ENCODE data around the gene ZFYVE16.
"Not testable (repeated sequence)": the region's sequence is repeated elsewhere in the genome, so short reads cannot be mapped to it uniquely, and the experiment has no call there.

The ZFYVE16 gene

GRCh38 chr5:80411589-80412219, 3.8 kb downstream of the ZFYVE16 start:
- no peak for FAIRE-seq

- FAIRE-seq = no peak
Measured at GRCh38 chr5:80414113-80414512, 6.2 kb downstream of the ZFYVE16 start.

GRCh38 chr5:80417973-80418372, 10.1 kb downstream of the ZFYVE16 start:
- FAIRE-seq = no peak

DNA sequence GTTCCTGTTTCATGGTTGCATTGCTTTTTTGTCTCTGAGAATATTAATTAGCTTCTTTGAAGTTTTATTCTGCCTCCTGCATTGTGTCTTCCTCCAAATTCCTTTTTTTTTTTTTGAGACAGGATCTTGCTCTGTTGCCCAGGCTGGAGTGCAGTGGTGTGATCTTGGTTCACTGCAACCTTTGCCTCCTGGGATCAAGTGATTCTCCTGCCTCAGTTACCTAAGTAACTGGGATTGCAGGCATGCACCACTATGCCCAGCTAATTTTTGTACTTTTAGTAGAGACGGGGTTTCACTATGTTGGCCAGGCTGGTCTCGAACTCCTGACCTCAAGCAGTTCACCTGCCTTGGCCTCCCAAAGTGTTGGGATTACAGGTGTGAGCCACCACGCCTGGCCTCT, 16.5 kb downstream of the ZFYVE16 start:
- not testable (repeated sequence) for FAIRE-seq

- FAIRE-seq = no peak
Measured at GRCh38 chr5:80435476-80435875, 27.6 kb downstream of the ZFYVE16 start.

GRCh38 chr5:80437326-80437725, 29.5 kb downstream of the ZFYVE16 start:
- no peak for FAIRE-seq

DNA sequence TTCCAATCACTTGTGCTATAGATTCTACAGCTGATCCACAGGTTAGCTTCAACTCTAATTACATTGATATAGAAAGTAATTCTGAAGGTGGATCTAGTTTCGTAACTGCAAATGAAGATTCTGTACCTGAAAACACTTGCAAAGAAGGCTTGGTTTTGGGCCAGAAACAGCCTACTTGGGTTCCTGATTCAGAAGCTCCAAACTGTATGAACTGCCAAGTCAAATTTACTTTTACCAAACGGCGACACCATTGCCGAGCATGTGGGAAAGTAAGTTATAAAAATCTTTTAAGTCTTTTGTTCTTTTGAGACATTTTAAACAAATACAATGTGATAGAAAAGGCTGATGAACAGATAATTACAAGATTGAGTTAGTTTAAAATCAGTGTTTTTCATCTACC, 30.9 kb downstream of the ZFYVE16 start:
- FAIRE-seq = no peak

DNA sequence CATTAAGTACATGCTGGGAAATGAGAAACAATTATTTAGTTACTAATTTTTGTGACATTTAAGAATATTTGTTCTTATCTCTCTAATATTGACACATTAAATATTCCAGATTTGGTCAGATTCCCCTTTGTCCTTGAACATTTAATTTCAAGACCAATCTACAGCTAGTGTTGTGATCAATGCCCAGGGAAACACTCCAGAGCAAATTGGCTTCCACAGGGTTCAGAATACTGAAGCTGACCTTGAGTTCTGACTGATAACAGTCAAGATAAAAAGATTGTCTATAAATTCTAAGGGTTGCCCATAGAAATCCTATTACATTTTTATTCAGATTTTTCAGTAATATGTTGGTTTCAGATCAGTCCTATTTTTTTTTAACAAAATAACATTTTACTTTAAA, 31.3 kb downstream of the ZFYVE16 start:
- peak; percentile 4 for FAIRE-seq

- no peak for FAIRE-seq
Measured at GRCh38 chr5:80442742-80443141, 34.9 kb downstream of the ZFYVE16 start.

DNA sequence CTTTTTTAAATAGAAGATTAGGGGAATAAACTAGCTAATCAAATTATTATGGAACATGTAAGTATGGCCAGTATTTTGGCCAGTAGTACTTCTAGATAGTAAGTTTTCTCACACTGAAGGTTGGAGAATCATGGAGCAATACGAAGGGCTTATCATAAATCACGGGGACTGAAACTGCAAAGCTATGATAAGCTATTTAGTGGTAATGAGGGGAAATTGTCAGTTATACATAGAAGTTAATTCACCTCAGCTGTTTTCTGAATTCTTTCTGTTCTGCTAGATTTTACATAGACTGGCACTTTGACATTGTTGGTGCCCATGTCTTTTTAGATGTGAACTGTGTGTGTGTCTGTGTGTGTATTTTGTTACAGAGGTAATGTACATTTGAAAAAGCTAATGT, 45.5 kb downstream of the ZFYVE16 start:
- FAIRE-seq = no peak

GRCh38 chr5:80463269-80463668, 55.4 kb downstream of the ZFYVE16 start:
- no peak for FAIRE-seq

- FAIRE-seq = no peak
Measured at GRCh38 chr5:80466669-80467485, 59.0 kb downstream of the ZFYVE16 start.

DNA sequence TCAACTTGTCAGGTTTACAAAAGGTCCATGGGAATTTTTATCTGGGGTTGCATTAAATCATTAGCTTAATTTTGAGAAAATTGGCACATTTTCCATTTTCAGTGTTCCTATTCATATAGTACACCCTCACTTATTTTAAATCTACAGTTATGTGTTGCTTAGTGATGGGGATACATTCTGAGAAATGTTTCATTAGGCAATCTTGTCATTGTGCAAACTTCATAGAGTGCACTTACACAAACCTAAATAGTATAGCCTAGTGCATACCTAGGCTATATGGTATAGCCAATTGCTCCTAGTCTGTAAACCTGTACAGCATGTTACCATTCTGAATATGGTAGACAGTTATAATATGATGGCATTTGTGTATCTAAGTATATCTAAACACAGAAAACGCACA, 60.3 kb downstream of the ZFYVE16 start:
- FAIRE-seq = no peak

- not testable (repeated sequence) for FAIRE-seq
Measured at GRCh38 chr5:80470631-80471030, 62.8 kb downstream of the ZFYVE16 start.

DNA sequence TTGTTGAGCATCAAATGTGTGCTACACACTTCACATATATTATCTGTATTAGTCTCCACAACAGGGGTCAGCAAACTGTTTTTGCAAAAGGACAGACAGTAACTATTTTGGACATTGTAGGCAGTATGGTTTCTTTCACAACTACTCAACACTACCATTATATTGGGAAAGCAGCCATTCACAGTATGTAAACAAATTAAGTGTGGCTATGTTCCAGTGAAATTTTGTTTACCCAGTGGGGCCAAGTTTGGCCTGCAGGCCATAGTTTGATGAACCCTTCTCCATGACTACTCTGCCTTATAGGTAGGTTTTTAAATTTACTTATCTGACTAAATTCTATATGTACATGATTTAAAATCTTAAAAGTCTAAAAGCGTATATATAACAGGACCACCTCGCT, 67.1 kb downstream of the ZFYVE16 start:
- FAIRE-seq = no peak

GRCh38 chr5:80479713-80480112, 71.8 kb downstream of the ZFYVE16 start:
- FAIRE-seq = no peak

GRCh38 chr5:80480354-80480753, 72.5 kb downstream of the ZFYVE16 start:
- no peak for FAIRE-seq

DNA sequence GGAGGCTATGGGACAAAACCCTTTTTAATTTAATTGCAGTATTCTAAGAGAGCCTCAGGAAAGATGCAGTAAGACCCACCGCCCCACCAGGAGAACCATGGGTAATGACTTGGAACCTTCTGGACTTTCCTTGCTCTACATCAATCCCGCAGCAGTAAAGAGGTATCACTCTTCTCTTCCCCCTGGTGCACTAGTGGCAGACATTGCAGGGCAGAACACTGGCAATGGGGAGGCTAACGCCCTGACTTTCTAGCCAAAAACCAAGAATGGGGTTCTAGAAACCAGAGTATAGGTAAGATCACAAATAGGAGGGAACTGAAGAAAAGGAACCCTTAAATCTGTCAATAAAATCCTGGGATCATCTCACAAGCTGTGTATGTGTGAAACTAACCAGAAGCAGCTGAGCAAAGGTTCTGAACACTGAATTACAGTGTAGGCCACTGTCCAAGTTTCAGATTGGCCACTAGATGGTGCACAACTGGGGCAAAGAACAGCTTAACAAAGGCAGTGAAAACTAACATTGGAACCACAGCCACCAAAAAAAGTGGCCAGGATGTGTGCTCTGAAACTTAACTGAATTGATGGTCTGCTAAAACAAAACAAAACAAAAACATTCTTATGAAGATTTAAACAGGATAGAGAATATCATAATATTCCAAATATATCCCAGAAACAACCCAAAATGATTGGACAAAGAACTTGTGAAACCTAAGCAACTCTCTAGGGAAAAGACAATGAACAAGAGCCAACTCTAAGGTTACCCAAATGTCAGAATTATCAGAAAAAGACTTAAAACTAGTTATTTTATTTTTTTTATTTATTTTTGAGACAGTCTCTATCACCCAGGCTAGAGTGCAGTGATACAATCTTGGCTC, 73.4 kb downstream of the ZFYVE16 start:
- FAIRE-seq = no peak

GRCh38 chr5:80482578-80482977, 74.7 kb downstream of the ZFYVE16 start:
- FAIRE-seq = no peak

GRCh38 chr5:80483636-80484232, 75.9 kb downstream of the ZFYVE16 start:
- no peak for FAIRE-seq

GRCh38 chr5:80487444-80487828, 79.6 kb downstream of the ZFYVE16 start:
- no peak for FAIRE-seq

GRCh38 chr5:80487829-80488721, 80.2 kb downstream of the ZFYVE16 start, which contains the start of gene FAM151B:
Gene FAM151B, plus strand, starts transcription at chr5:80488100. Its CDS starts 24 bp downstream, at chr5:80488124.
- FAIRE-seq = no peak
